Activated CD4-positive, alpha-beta T cell treated with anti-CD3 and anti-CD28 coated beads, Interleukin-2, amount 50 U/mL, for 4 hours (primary cell): ENCODE data around the gene AFF3.

Source experiments
- DNase-seq, 2 experiments: peaks; one replicate each; pipeline ENCODE4 v3.0.0-alpha.2; 2020

AFF3 gene

DNA sequence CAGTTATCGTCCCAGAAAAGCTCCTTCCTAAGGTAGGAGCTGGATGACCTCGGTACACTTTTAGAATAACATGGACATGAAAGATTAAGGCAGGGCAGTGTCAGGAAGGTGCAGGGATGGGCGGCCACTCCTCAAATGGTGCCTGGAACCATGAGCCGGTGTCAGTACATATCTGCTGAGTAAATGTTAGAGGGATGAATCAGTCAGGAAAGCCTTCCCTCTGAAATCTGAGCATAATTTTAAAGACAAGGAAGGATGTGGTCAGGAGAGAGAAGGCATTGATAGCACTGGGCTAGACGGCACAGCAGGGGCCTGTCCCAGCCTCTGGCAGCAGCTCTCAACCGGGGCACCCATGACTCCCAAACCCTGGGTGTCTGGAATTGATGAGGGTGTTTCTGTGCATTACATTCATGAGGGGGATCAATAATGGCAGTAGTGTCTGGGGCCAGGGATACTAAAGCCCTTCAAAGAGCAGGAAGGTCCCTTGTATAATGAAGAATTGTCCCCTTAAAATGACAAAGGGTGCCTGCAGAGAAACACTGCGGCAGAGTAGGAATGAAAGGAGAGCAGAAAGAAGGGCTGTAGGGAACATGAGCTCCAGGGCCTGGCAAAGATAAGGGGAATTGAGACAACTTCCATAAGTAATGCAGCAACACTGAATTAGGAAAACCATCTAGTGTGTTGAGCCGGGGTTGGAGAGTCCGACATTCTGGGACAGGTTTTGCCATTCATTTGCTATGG, 490.3 kb downstream of the AFF3 start:
- DNase-seq: no peak

DNA sequence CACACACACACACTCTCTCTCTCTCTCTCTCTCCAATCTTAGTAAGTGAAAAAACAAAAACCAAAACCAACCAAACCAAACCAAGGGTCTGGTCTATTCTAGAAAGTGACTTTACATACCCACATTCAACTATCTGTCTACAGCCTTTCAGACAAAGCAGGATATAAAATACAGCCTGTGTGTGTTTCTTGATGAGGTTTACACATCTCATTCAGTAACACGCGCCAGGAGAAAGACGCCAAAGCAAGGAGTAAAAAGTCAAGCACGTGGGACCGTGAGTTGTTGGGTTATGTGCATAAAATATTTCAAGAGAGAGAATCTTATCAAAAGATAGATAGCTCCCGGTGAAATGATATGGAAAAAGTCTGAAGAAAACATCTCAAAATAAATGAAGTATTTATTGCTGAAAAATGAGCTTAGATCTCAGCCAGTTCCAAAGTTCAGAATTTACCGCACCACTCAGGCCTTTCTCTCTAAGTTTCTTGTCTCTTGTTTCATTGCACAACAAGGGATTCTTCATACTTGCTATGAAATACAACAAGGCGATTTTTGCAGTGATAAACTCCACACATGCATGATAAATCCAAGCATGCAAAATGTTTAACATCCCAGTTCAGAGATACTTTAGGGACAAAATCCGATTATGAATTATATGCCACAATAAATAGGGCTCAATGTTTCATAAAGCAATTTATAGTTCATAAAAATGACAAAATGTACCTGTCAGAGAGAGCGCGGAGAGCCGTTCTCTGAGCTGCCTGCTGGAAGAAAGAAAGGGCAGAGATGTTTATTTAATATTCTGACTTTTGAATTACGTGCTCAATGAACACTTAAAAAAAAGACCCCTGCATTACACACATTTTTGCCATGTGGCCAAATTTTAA, 493.2 kb downstream of the AFF3 start:
- no peak for DNase-seq

DNA sequence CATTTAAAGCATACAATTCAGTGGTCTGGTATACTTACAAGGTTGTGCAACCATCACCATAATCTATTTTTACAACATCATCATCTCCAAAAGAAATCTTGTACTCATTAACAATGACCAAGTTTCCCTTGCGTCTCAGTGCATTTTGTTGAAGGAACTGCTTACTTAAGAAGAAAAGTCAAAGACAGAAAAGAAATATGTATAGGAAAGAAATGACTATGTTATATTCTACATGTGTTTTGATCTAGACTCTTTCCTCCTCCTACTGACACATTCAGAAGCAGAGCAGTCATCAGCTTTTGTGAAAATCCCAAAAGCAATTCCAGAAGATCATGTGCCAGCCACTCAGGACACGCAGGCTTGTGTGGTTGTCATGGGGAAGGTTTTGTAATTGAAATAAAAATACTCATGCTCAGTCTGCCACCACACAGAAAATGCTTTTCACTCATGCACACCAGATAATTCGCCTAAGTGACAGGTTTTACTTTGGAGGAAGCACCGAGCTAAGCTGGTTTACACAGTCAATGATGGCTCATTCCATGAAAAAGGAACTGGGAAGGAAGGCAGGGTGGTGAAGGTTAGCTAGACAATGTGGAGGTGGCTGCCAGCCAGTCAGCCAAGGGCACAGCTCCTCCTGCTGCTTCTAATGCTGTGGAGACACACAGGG, 494.1 kb downstream of the AFF3 start:
- DNase-seq: no peak

DNA sequence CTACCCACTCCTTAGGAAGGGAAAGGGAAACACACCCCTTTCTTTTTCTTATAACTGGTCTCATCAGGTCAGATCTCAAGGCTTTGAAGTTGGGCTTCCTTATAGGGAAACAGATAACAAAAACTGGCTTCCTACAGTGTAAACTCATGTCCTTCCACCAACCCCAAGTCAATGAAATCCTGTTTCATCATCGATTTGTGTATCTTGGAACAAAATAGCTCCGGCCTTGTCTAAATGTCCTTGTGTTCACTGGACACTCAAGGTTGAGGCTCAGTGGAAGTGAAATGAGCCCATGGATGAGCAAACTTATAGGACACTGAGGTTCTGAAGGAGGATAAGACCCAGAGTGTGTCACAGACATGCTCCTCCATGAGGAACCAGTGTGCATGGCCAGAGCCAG, 496.4 kb downstream of the AFF3 start:
- no peak for DNase-seq

DNA sequence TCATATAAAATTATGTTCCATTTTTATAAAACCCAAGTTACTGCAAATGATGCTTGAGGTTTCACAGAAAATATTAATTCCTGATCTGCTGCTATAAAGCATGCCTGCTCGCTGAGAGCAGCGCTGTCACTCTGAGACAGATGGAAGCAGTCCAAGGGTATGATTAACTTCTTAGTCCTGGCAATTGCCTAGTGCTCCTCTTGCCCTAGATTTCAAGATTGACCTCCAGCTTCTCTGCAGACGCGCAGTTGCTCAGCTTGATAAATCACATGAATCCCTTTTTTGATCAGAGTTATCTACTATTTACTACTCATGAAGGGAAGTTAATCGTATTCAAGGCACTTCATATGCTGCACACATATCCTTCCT, 498.0 kb downstream of the AFF3 start:
- no peak for DNase-seq

DNA sequence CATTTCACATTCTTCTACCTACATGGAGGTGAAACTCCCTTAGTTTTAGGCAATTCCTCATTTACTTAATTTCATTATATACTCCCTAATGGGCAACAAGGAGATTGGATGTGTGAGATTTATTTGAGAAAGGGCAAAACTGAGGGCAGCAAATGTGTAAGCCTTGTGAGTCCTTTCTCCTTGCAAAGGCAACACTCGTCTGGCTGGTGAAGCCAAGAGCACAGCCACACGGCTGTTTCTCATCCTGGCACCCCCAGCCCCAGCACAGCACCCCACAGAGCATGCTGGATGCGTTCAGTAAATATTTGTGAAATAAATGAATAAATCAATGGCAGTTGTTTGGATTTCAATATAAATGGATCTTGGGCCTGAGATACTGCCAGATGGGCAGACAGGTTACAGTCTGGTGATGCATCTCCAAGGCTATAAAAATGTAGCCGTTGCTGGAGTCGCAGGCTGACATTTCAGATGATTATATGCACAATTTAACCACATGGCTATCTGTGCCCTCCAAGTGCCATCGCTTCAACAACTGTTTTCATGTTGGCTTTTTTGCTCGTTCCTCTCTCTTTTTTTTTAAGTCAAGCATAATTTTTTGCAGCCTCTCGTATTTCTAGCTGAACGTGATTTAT, 498.5 kb downstream of the AFF3 start:
- no peak for DNase-seq

DNA sequence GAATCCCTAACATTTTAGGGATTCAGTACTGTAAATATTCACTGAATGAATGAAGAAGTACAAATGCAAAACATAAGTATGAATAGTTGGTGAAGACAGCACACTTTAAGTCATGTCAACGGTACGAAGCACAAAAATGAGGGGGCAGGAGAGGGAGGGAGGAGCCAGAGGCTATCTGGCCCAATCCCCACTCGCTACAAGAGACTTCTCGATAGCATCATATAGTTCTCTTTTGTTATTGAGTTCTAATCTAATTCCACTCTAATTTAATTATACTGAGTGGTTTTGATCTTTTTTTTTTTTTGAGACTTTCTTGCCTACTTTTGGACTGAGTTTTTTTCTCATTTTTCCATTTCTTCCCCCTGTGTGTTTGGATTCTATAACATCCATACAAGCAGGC, 500.4 kb downstream of the AFF3 start:
- DNase-seq: no peak

DNA sequence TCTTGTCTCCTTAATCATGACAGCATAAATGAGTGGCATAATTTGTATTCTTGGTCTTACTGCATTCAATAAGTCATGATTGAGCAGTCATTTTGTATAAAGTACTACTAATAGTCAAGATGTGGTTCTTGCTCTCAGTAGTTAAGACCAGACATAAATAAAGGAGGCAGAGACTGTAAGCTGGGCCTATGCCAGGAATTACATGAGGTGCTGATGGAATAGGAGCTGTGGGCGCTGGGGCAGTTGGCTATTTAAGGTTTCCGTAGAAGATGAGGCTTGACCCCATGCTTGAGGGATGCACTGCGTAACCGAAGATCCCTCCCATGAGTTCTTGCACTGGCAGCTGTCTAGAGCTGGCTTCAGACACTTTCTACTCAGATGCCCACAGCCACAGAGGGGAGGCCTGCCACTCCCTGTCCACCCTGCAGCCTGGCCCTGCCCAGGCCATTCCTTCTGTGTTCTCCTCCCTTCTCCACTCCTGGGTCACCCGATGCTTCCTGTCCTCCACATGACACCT, 501.7 kb downstream of the AFF3 start:
- DNase-seq: no peak

DNA sequence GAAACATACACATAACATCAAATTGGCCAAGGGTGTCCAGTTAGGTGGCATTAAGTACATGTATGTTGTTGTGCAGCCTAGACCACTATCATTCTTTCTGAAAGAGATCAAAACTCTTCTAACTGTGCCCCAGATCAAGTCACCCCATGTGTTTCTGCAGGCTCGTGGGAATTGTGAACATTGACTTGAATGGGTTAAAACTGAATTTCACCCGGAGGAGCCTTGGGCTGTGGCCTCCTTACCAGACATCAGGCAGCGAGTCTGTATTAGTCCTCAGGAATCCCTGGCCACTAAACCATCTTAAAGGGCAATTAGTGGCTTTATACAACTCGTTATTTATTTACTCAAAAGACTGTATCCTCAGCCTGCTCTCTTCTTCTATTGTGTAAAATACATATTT, 503.6 kb downstream of the AFF3 start:
- DNase-seq: no peak

DNA sequence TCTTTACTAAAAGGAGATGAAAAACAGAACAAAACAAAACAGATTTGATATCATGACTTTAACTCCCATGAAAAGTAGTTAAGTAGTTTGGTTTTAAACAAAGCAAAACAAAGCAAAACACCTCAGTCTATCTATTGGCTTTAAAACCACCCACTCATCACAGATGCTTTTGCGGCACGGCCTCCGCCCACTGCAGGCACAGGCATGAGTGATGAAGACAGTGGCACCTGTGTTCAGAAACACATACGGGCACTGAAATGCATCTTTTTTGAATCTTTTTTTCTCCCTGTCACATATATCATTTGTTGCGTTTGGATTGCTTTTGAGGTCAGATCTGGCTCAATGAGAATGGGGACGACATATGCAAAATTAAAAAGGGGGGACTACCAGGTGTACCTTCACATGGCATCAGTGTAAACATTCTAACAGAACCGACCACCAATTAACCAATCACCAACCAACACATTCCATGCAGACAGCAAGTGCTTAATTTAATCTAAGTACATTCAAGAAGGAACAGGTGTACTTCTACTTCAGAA, 505.2 kb downstream of the AFF3 start:
- no peak for DNase-seq

DNA sequence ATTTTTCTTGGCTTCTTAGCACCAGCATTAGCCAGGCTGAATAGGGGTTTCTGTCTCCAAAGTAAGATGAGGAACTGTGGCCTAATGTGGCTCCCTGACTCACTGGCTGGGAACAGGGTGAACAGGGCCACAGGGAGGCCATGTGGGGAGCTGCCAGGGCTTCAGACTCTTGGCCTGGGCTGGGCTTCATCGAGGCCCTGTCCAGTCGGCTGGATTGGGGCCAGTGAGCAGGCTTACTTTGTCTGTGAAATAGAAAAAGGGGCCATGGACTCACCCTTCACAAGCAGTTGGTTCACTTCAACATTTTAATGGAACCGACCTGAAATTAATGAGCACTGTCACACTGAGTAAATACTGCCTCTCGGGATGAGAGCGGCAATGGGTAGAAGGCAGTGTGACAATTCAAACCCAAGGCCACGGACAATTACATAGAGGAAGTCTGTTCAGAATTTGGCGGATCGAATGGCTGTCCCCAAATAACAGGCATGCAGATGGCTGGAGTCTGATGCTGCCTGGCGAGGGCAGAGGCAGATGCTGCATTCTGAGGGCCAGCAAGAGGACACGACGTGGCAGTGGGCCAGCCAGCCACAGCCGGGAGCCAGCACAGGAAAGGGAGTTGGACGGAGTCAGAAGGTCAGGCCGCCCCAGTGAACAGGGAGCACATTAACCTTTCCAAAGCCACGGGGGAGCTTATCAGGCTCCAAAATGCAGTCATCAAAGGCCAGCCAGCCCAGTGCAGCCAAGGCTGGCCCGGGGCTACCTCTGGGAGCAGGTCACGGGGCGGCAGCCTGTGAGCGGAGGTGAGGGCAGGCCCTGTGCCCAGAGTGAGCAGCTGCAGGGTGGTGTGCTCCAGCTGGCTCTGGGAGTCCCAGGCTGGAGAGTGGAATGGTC, 506.0 kb downstream of the AFF3 start:
- no peak for DNase-seq

DNA sequence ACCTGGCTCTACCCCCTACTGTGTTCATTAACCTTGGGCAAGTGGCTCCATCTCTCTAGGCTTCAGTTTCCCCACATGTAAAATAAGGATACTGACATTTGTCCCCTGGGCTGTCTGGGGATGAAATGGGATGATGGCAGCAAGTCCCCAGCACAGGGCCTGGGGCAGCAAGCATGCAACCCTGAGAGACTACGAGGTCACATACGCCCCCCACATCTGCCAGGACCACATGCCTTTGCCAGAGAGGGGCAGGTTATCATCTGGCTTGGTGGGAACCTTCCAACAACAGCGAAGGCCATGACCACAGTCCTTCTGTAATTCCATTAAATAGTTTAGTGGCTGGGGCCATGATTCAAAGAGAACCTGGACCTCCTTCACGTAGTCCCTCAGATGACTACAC, 506.7 kb downstream of the AFF3 start:
- no peak for DNase-seq

DNA sequence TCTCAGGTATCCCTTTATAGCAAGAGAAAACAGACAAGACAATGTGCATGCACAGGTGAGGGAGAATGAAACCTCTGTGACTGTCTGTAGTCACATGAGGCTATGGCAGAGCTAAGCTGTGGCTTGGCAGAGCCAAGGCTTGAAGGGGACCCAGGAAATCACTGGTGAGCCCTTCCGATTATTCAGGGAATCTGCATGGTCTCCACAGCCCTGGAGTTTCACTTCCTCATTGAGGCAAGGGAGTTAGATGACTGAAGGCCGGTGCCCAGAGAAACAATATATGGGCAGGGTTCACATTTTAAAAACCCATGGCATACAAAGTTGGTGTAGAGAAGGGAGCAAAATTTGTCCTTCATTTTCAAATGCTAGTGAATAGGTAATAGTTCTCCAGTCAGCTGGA, 508.2 kb downstream of the AFF3 start:
- DNase-seq: no peak

DNA sequence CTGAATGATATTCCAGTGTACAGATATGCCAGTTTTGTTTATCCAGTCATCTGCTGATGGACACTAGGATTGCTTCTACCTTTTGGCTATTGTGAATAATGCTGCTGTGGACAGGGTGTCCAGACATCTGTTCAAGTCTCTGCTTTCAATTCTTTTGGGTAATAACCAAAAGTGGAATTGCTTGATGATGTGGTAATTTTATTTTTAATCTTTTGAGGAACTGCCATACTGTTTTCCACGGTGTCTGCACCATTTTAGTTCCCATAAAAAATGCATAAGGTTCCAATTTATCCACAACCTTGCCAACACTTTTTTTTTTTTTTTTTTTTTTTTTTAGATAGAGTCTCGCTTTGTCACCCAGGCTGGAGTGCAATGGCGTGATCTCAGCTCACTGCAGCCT, 510.7 kb downstream of the AFF3 start:
- DNase-seq: no peak

DNA sequence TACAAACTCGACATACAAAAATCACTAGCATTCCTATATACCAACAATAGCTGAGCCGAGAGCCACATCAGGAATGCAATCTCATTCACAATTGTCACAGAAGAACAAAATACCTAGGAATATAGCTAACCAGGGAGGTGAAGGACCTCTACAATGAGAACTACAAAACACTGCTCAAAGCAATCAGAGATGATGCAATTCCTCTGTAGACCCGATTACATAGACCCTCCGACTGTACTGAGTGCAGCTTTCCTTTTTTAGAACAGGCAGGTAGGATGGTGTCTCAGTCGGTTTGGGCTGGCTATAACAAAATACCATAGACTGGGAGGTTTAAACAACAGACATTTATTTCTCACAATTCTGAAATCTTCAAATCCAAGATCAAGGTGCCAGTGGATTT, 513.1 kb downstream of the AFF3 start:
- no peak for DNase-seq

DNA sequence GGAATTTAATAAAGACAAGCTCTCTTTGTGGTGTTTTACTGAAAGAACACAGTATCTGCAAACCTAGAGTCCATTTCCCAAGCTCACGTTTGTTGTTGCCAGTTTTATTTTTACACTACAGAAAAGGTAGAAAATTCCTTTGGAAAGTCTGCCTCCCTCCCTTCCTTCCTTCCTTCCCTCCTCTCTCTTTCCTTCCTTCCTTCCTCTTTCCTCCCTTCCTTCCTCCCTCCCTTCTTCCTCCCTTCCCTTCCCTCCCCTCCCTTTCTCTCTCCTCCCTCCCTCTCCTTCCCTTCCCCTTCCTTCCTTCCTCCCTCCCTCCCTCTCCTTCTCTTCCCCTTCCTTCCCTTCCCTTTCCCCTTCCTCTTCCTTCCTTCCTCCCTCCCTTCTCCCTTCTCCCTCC, 516.2 kb downstream of the AFF3 start:
- DNase-seq: no peak

DNA sequence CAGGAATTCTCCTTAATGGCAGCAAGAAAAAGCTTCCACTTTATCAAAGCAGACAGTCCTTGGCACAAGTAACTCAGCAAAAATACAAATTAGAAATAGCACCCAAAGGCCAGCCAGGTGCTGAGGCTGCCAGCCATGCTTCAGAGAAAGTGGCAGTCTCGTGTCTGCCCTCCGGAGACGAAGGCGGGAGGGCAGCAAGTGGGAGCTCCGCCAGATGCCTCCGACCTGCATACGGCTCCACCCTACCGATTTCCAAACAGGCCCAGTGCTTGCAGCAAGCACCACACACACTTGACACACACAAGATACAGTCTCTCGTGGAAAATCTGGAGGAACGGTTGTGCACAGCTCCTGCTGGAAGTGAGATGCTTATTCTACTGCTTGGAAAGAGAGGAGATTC, 517.7 kb downstream of the AFF3 start:
- no peak for DNase-seq

DNA sequence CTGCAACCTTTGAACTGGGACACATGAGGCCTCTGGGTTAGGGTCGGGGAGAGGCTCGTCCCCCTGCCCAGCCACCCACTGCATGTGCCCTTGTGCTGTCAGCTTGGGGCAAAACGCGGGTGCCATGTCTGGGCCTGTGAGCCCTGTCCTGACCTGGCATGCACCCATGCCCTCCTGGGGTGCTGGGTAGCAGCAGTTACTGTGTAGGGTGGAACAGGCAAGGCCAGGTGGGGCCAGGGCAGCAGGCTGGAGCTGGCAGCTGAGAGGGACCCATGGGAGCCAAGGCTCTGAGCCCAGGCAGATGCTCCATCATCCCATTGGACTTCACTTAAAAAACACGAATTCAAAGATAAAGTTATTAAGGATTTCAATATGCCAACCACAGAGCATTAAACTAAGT, 518.8 kb downstream of the AFF3 start:
- DNase-seq: no peak

DNA sequence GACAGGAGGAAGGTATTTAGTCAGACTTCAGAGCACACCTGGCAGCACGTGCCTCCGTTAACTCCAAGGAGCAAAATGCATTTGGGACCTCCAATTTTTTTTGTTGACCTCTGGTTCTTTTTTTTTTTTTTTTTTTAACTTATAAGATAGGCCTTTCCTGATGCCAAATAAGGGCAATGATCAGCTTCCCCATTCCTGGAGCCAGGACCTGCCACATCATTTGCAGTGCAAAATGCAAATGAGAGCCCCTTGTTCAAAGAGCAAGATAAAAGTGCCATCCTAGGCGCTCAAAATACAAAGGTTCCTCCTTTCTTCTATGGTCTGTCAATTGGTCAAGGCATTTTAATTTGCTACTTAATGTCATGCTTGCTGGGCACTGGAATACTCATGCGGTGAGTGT, 519.4 kb downstream of the AFF3 start:
- no peak for DNase-seq

DNA sequence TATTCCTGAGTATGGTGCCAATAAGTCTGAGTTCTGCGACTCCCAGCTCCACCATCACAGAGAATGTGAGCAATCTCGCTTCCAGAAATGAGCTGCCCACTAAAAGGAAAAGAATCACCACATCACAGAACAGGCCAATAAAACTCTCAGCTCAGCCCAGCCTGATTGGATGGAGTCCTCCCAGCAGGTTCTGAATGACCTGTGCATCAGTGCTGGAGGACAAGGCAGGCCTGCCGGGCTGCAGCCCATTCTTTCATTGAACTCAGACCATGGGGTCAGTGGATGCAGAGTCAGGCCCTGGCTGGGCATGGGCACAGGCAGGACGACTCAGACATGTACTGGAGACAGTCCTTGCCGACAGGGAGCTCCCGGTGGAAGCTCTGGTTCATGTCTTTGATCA, 519.9 kb downstream of the AFF3 start:
- no peak for DNase-seq

DNA sequence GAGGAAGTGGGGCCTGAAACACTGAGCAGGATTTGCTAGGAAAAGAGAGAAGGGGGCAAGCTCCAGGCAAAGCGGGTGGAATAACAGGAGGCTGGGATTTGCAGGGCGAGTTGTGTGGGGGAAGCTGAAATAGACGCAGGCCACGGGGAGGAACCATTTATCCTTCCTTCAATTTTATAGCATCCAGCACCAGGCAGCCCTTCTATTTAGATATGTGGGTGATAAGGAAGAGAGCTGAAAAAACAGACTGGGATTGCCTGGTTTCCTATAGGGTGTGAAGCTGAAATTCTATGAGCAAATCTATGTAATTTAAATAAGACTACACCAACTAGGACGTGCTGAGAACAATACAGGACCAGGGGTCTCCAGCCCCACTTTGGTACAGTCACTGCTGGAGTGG, 520.6 kb downstream of the AFF3 start:
- DNase-seq: no peak

DNA sequence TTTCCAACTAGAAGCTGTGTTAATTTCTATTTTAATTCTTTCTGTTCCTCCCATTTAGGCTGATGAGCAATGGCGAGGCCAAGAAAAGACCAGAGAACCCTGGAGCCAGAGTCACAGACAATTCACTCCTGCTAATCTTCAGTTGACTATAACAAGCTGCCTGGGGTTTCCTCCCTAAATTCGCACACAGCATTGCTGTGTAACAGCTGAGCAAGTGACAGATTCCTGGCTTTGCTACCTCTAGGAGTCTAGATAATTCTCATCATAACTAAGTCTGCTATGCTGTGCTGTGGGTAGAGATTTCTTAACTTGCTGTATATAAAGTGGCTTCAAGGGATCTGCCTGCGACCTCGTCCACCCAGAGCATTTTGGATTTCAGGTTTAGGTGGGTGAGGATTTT, 521.3 kb downstream of the AFF3 start:
- DNase-seq: no peak
